Measurements from ENCODE around the gene PLCH1. TPM values are rescaled to one million over a fixed set of nuclear protein-coding genes. Genes with fewer than 3 reads are reported as not detected.

PLCH1 gene
- total RNA-seq, 6 donors from 2014 or later: 7.7 to 26.3 (median 13.6) TPM

- TF ChIP-seq POLR2A (IDR thresholded peaks at IDR 0.05): no peak
- no peak for TF ChIP-seq POLR2AphosphoS5 (IDR thresholded peaks at IDR 0.05)
- no peak for TF ChIP-seq EP300 (IDR thresholded peaks at IDR 0.05)
- DNase-seq (no peak), ATAC-seq (ENCODE audit: low FRiP score in 2 of 2) (no peak)
- Histone ChIP-seq H3K27ac (peak overlapping the region; percentile 48 to 82 (median 77)), H3K36me3 (no peaks in the 10 kb centered on the region), H3K4me1 (peaks cover 0 to 5% (median 3%) of the 10 kb centered on the region in 4 donors), H3K27me3 (peaks cover 0 to 3% (median 0%) of the 10 kb centered on the region in 4 donors), H3K4me3 (peak overlapping the region in 3 of 4 donors; percentile 21 to 26 (median 24)), H3K9me3 (no peaks in the 10 kb centered on the region)
- WGBS, 2 donors: 59 to 73% methylated on average over 13 of the region's 13 CpGs
Observed at GRCh38 chr3:155738580-155739076, 6.2 kb downstream of the PLCH1 start.

DNA sequence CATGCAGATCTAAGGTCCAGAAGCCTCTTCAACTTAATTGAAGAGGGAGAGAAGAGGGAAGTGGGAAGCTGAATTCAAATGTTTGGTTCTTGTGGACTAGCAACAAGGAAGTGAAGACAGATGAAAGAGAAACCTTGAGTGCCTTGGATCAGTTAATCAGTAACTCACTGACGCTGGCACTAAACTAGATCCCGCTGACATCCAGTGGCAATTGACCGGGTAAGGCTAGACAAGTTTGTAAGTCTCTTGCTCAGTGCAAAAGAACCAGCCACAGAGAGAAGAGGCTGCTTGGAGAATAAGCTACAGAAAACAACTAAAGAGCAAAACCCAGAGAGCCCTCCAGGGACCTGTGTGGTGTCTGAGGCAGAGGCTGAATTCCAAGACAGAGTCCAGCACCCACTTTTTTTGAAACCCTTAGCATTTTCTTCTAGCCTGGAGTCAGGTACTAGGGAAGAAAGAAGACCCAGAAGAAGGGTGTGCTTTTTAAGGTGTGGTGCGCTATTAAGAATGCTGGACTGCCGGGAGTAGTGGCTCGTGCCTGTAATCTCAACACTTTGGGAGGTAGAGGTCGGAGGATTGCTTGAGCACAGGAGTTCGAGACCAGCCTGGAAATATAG, 6.9 kb downstream of the PLCH1 start:
- Histone ChIP-seq H3K4me1 (no peaks in the 10 kb centered on the region), H3K27ac (peak overlapping the region; percentile 48 to 82 (median 77)), H3K9me3 (no peaks in the 10 kb centered on the region), H3K27me3 (no peaks in the 10 kb centered on the region), H3K4me3 (peak overlapping the region in 3 of 4 donors; percentile 21 to 26 (median 24)), H3K36me3 (no peaks in the 10 kb centered on the region)
- TF ChIP-seq POLR2AphosphoS5 (IDR thresholded peaks at IDR 0.05) (peak in 1 of 2 donors; percentile 54), EP300 (IDR thresholded peaks at IDR 0.05) (peak in 2 of 4 donors; percentile 16 to 24), POLR2A (IDR thresholded peaks at IDR 0.05) (peak in 1 of 4 donors; percentile 75), CTCF (IDR thresholded peaks at IDR 0.05) (peak in 1 of 6 experiments; percentile 8)
- 38 to 54% methylated on average over 8 of the region's 8 CpGs for WGBS, 2 donors
- peak in 1 of 2 donors; percentile 76 for DNase-seq
- peak; percentile 72 to 91 for ATAC-seq (ENCODE audit: low FRiP score in 2 of 2)

DNA sequence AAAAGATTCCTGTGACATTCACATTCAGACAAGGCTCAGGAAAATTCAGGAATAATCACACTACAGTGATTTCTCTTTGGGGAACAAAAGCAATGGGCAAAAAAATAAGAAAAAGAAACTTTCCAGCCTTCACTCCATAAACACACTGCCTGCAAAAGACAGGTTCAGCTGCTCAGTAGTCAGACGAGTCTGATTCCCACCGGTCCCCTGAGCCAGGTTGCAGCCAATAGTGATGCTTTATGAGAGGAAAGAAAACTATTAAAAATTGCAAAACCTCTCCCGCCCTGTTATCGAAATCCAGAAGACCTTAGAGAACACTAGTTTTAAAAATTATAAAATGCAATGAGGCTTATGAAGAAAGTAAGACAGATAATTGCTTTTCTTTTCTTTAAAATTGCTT, 8.5 kb downstream of the PLCH1 start:
- Histone ChIP-seq H3K9me3 (no peaks in the 10 kb centered on the region), H3K4me3 (peak overlapping the region in 2 of 4 donors; percentile 4 to 25), H3K27ac (peak overlapping the region; percentile 36 to 66 (median 43)), H3K36me3 (no peaks in the 10 kb centered on the region), H3K27me3 (no peaks in the 10 kb centered on the region), H3K4me1 (no peaks in the 10 kb centered on the region)
- no peak for TF ChIP-seq EP300 (IDR thresholded peaks at IDR 0.05)
- TF ChIP-seq POLR2AphosphoS5 (IDR thresholded peaks at IDR 0.05): no peak
- no peak for TF ChIP-seq POLR2A (IDR thresholded peaks at IDR 0.05)
- TF ChIP-seq CTCF (IDR thresholded peaks at IDR 0.05): no peak
- ATAC-seq (ENCODE audit: low FRiP score in 2 of 2) (no peak), DNase-seq (no peak)
- WGBS, 2 donors: 50 to 72% methylated on average over 4 of the region's 4 CpGs

DNA sequence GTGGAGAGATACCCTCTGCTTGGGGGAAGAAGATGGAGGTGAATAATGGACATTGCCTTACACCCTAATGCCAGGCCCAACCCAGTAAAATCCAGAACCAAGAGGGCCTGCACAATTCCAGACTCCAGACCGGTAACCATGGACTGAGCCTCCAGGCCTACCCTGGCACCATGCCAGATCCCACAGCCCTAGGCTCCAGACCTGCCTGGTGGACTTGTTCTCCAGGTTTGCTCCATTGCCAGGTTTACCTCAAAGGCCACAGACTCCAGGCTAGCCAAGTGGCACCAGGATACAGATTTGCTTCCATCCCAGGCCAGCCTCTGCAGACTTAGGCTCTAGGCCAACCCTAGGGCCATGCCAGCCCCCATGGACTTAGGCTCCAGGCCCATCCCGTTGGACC, 14.0 kb downstream of the PLCH1 start:
- no peaks in the 10 kb centered on the region for H3K4me1 ChIP-seq
- no peak overlapping the region for H3K4me3 ChIP-seq
- H3K36me3 ChIP-seq: no peaks in the 10 kb centered on the region
- H3K27me3 ChIP-seq: no peaks in the 10 kb centered on the region
- TF ChIP-seq POLR2AphosphoS5 (IDR thresholded peaks at IDR 0.05) (no peak), EP300 (IDR thresholded peaks at IDR 0.05) (no peak), POLR2A (IDR thresholded peaks at IDR 0.05) (no peak), CTCF (IDR thresholded peaks at IDR 0.05) (no peak)
- H3K9me3 ChIP-seq: no peaks in the 10 kb centered on the region
- DNase-seq: no peak
- no peak overlapping the region for H3K27ac ChIP-seq
- no peak for ATAC-seq (ENCODE audit: low FRiP score in 2 of 2)
- 86 to 100% methylated on average over 1 to 2 of the region's 2 CpGs for WGBS, 2 donors

- TF ChIP-seq CTCF (IDR thresholded peaks at IDR 0.05) (no peak), EP300 (IDR thresholded peaks at IDR 0.05) (no peak), POLR2AphosphoS5 (IDR thresholded peaks at IDR 0.05) (no peak), POLR2A (IDR thresholded peaks at IDR 0.05) (no peak)
- H3K27ac ChIP-seq: no peak overlapping the region
Observed at GRCh38 chr3:155727836-155728235, 17.0 kb downstream of the PLCH1 start.

More at GRCh38 chr3:155727836-155728235, 17.0 kb downstream of the PLCH1 start:
- Histone ChIP-seq H3K4me3 (no peak overlapping the region), H3K36me3 (no peaks in the 10 kb centered on the region), H3K9me3 (no peaks in the 10 kb centered on the region), H3K4me1 (no peaks in the 10 kb centered on the region), H3K27me3 (no peaks in the 10 kb centered on the region)
- ATAC-seq (ENCODE audit: low FRiP score in 2 of 2) (no peak), DNase-seq (no peak)
- WGBS, 2 donors: 86 to 93% methylated on average over 3 of the region's 3 CpGs
